Prostate gland (tissue), 2 donors: ENCODE measurements around the gene ARFGEF3. TPM values are rescaled to one million over a fixed set of nuclear protein-coding genes. Genes with fewer than 3 reads are reported as not detected.

Experiments used
- DNase-seq: peaks from one replicate; pipeline ENCODE4 v3.0.0-alpha.2; 2019; ENCODE audit warnings: low spot score
- H3K27ac ChIP-seq, 2 donors: fragments of 200-600 bp; sonication (generic); 2 replicates each; pipeline ENCODE4 v1.5.1; 2017 to 2019
- H3K27me3 ChIP-seq: fragments of 200-600 bp; sonication (generic); replicated peaks from 2 replicates; pipeline ENCODE4 v1.5.1; 2019; ENCODE audit not compliant: insufficient read depth
- H3K36me3 ChIP-seq, 2 donors: fragments of 200-600 bp; sonication (generic); 1 replicate in 1 of 2; 2 replicates in 1 of 2; pipeline versions ENCODE4 v1.5.1 to v1.8.1; 2017 to 2019
- H3K4me1 ChIP-seq: fragments of 200-600 bp; sonication (generic); replicated peaks from 2 replicates; pipeline ENCODE4 v1.5.1; 2019
- H3K4me3 ChIP-seq, 2 donors: fragments of 200-600 bp; sonication (generic); 2 replicates each; pipeline ENCODE4 v1.5.1; 2017 to 2019
- H3K9me3 ChIP-seq: fragments of 200-600 bp; sonication (generic); 2 replicates; pipeline ENCODE4 v1.5.1; 2017
- POLR2A ChIP-seq: fragments of 450-650 bp; IDR thresholded peaks from one replicate; pipeline ENCODE4 v1.6.1; 2016; ENCODE audit warnings: antibody characterized with exemption, mild to moderate bottlenecking
- POLR2AphosphoS5 ChIP-seq: sonication (generic); formaldehyde crosslinking; IDR thresholded peaks from one replicate; pipeline ENCODE4 v1.6.1; 2017; ENCODE audit warnings: antibody characterized with exemption
- WGBS: methylation state at CpG from one replicate; pipeline ENCODE4 v1.1.5; 2018; 5-methylcytosine and 5-hydroxymethylcytosine counted together
- intact Hi-C: fragments of 100-400 bp; cut with DNase I; formaldehyde crosslinking; loops from one replicate; pipeline ENCODE4 v1.14.2; 2022
- total RNA-seq, 2 donors: library from RNA; depleted of rRNA; stranded (reverse); fragments of >200 nt; gene quantifications; one replicate each; pipeline ENCODE4 v1.1.0, GENCODE V29; 2016
- TF ChIP-seq, protein P1 (sequence below), 4 experiments: fragments of 200-600 bp in 2 of 4; fragments of 450-650 bp in 2 of 4; sonication (generic) in 2 of 4; IDR thresholded peaks; 1 replicate in 3 of 4; 2 replicates in 1 of 4; pipeline ENCODE4 v1.5.1; 2016 to 2019; ENCODE audit warnings: antibody characterized with exemption in 4 of 4, mild to moderate bottlenecking in 2 of 4, moderate library complexity in 2 of 4

ARFGEF3 gene
- total RNA-seq = 10 to 100 TPM; 41.0 to 80.1 TPM

GRCh38 chr6:138161338-138162110 is at the start of gene ARFGEF3:
ARFGEF3 (plus strand) TSS chr6:138161939; CDS start chr6:138162087, 148 bp downstream.
- H3K9me3 ChIP-seq = no peaks in the 10 kb centered on the region
- DNase-seq = peak; percentile 66
- TF ChIP-seq, protein P1, sequence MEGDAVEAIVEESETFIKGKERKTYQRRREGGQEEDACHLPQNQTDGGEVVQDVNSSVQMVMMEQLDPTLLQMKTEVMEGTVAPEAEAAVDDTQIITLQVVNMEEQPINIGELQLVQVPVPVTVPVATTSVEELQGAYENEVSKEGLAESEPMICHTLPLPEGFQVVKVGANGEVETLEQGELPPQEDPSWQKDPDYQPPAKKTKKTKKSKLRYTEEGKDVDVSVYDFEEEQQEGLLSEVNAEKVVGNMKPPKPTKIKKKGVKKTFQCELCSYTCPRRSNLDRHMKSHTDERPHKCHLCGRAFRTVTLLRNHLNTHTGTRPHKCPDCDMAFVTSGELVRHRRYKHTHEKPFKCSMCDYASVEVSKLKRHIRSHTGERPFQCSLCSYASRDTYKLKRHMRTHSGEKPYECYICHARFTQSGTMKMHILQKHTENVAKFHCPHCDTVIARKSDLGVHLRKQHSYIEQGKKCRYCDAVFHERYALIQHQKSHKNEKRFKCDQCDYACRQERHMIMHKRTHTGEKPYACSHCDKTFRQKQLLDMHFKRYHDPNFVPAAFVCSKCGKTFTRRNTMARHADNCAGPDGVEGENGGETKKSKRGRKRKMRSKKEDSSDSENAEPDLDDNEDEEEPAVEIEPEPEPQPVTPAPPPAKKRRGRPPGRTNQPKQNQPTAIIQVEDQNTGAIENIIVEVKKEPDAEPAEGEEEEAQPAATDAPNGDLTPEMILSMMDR (IDR thresholded peaks at IDR 0.05) = no peak
- no peak for TF ChIP-seq POLR2AphosphoS5
- peak; percentile 45 for TF ChIP-seq POLR2A
- peak within 1 kb of the TSS; percentile 92 to 94 for H3K27ac ChIP-seq
- H3K27me3 ChIP-seq = no peaks in the 10 kb centered on the region
- peak within 1 kb of the TSS; percentile 61 to 79 for H3K4me3 ChIP-seq
- no peaks in the 10 kb centered on the region for H3K36me3 ChIP-seq
- no peaks in the 10 kb centered on the region for H3K4me1 ChIP-seq
- intact Hi-C loops = no loop called here
- WGBS = 1% methylated on average over 33 of the region's 93 CpGs

DNA sequence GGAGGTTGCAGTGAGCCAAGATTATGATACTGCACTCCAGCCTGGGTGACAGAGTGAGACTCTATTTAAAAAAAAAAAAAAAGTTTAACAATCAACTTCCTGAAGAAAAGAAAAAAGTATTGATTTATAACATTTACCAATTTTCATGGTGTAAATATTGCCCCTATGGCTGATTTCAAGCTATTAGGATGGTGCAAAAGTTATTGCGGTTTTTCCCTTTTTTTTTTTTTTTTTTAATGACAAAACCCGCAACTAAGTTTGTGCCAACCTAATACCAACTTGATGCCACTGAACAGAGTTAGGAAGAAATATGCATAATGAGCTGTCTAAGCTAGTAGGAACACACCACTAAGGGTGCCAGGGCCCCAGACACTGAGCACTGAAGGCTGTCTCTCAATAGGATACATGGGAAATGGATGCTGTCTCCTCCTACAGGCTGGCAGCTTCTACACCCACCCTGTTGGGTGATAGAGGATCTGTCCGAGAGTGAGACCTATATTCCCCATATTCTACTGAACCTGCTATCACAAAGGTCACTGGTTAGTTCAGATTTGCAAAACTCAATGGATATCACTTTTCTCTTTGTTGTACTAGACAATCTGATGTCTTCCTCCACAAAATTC is 48.0 kb upstream of the ARFGEF3 start:
- H3K36me3 ChIP-seq = no peaks in the 10 kb centered on the region
- H3K9me3 ChIP-seq = no peaks in the 10 kb centered on the region
- no peak for TF ChIP-seq POLR2A
- TF ChIP-seq POLR2AphosphoS5 = no peak
- TF ChIP-seq, protein P1 (IDR thresholded peaks at IDR 0.05) = no peak
- WGBS = 83% methylated on average over 3 of the region's 3 CpGs
- intact Hi-C loops = loop anchor here (10.0 kb wide), 3 partner anchors 291 to 651 kb away; partner anchors contain the start of gene HEBP2
- no peak for DNase-seq
- H3K4me3 ChIP-seq = no peak overlapping the region
- H3K4me1 ChIP-seq = no peaks in the 10 kb centered on the region
- no peak overlapping the region for H3K27ac ChIP-seq
- H3K27me3 ChIP-seq = no peaks in the 10 kb centered on the region

GRCh38 chr6:138115201-138115600 is 46.5 kb upstream of the ARFGEF3 start:
- no peaks in the 10 kb centered on the region for H3K36me3 ChIP-seq
- H3K9me3 ChIP-seq = no peaks in the 10 kb centered on the region
- H3K27me3 ChIP-seq = no peaks in the 10 kb centered on the region
- H3K4me1 ChIP-seq = no peaks in the 10 kb centered on the region
- WGBS = 58% methylated on average over 7 of the region's 7 CpGs
- no peak overlapping the region for H3K27ac ChIP-seq
- intact Hi-C loops = loop anchor here (5.0 to 10.0 kb wide), 5 partner anchors 172 to 650 kb away; partner anchors contain the start of gene HEBP2
- TF ChIP-seq POLR2A (no peak), POLR2AphosphoS5 (no peak)
- TF ChIP-seq, protein P1 (IDR thresholded peaks at IDR 0.05) = no peak
- no peak overlapping the region for H3K4me3 ChIP-seq
- DNase-seq = no peak

- intact Hi-C loops = loop anchor here (5.0 to 10.0 kb wide), 5 partner anchors 171 to 649 kb away; partner anchors contain the start of gene HEBP2
- Histone ChIP-seq H3K4me3 (no peak overlapping the region), H3K9me3 (no peaks in the 10 kb centered on the region), H3K36me3 (no peaks in the 10 kb centered on the region), H3K27me3 (no peaks in the 10 kb centered on the region), H3K27ac (no peak overlapping the region), H3K4me1 (no peaks in the 10 kb centered on the region)
- peak; percentile 57 for DNase-seq
- TF ChIP-seq, protein P1 (IDR thresholded peaks at IDR 0.05) = peak; percentile 62 to 89 (median 81)
- TF ChIP-seq POLR2AphosphoS5 (peak; percentile 66), POLR2A (no peak)
- WGBS = 20% methylated on average over 13 of the region's 13 CpGs
Measured at GRCh38 chr6:138115877-138116660, 45.7 kb upstream of the ARFGEF3 start.
